Smooth muscle cell (in vitro differentiated cells): ENCODE measurements around the gene FNDC3B. TPM values are rescaled to one million over a fixed set of nuclear protein-coding genes. Genes with fewer than 3 reads are reported as not detected.

Experiments used
- DNase-seq: peaks from one replicate; lab custom pipeline; 2025; ENCODE audit not compliant: unreplicated experiment; lab: John Stamatoyannopoulos, UW
- H2AFZ ChIP-seq: fragments of 200-600 bp; sonication (generic); 2 replicates; pipeline ENCODE4 v1.6.0; 2016; ENCODE audit warnings: antibody characterized with exemption, low read depth, mild to moderate bottlenecking
- H3F3A ChIP-seq: fragments of 200-600 bp; sonication (generic); 2 replicates; pipeline ENCODE4 v1.6.0; 2017; ENCODE audit warnings: antibody characterized with exemption, low read depth
- H3K27ac ChIP-seq: fragments of 200-600 bp; sonication (generic); 2 replicates; pipeline ENCODE4 v1.5.1; 2016; ENCODE audit warnings: low read depth, mild to moderate bottlenecking
- H3K27me3 ChIP-seq: fragments of 200-600 bp; sonication (generic); 2 replicates; pipeline ENCODE4 v1.6.1; 2016; ENCODE audit warnings: low read depth, mild to moderate bottlenecking
- H3K36me3 ChIP-seq: fragments of 200-600 bp; sonication (generic); 2 replicates; pipeline ENCODE4 v1.5.1; 2016; ENCODE audit warnings: low read depth
- H3K4me1 ChIP-seq: fragments of 200-600 bp; sonication (generic); 2 replicates; pipeline ENCODE4 v1.5.1; 2016; ENCODE audit warnings: low read depth
- H3K4me2 ChIP-seq: fragments of 200-600 bp; sonication (generic); 2 replicates; pipeline ENCODE4 v1.6.0; 2016; ENCODE audit warnings: mild to moderate bottlenecking
- H3K4me3 ChIP-seq: fragments of 200-600 bp; sonication (generic); 2 replicates; pipeline ENCODE4 v1.5.1; 2016; ENCODE audit warnings: mild to moderate bottlenecking
- H3K79me2 ChIP-seq: fragments of 200-600 bp; sonication (generic); 2 replicates; pipeline ENCODE4 v1.6.0; 2016; ENCODE audit warnings: low read depth, mild to moderate bottlenecking
- H3K9ac ChIP-seq: fragments of 200-600 bp; sonication (generic); 2 replicates; pipeline ENCODE4 v1.6.0; 2016; ENCODE audit warnings: low read depth
- H3K9me3 ChIP-seq: fragments of 200-600 bp; sonication (generic); replicated peaks from 2 replicates; pipeline ENCODE4 v1.5.1; 2016; ENCODE audit warnings: low read depth
- H4K20me1 ChIP-seq: fragments of 200-600 bp; sonication (generic); 2 replicates; pipeline ENCODE4 v1.6.0; 2016; ENCODE audit warnings: low read depth
- CTCF ChIP-seq: fragments of 200-600 bp; sonication (generic); IDR thresholded peaks from 2 replicates; pipeline ENCODE4 v1.5.1; 2017; ENCODE audit warnings: borderline replicate concordance, mild to moderate bottlenecking, antibody characterized with exemption; ENCODE audit not compliant: insufficient read depth, poor library complexity, severe bottlenecking
- WGBS: methylation state at CpG from one replicate; pipeline ENCODE4 v1.1.7; 2016; ENCODE audit warnings: low lambda C conversion rate; 5-methylcytosine and 5-hydroxymethylcytosine counted together
- polyA plus RNA-seq: library from polyadenylated mRNA; unstranded; fragments of >200 nt; fragmentation: Nextera tagmentation; extraction: Ambion mirVana; gene quantifications from 2 replicates; pipeline ENCODE4 v1.2.1, GENCODE V29; 2016
- total RNA-seq: library from RNA; depleted of rRNA; stranded (reverse); fragments of >200 nt; gene quantifications from 2 replicates; pipeline ENCODE4 v1.2.3, GENCODE V29; 2014

The FNDC3B gene
- total and polyA plus RNA-seq, 2 experiments from 2014 or later: 149 to 294 TPM

GRCh38 chr3:172402090-172402489 lies 362.7 kb downstream of the FNDC3B start:
- Histone ChIP-seq H2AFZ (no peak overlapping the region), H3F3A (peaks cover 26% of the 10 kb centered on the region), H3K4me3 (no peak overlapping the region), H3K4me1 (no peaks in the 10 kb centered on the region), H3K4me2 (no peak overlapping the region), H3K36me3 (peaks cover 18% of the 10 kb centered on the region), H4K20me1 (peaks cover 30% of the 10 kb centered on the region), H3K27ac (no peak overlapping the region), H3K9ac (no peak overlapping the region), H3K79me2 (no peaks in the 10 kb centered on the region), H3K9me3 (no peaks in the 10 kb centered on the region), H3K27me3 (no peaks in the 10 kb centered on the region)
- WGBS: 81% methylated on average over 2 of the region's 2 CpGs
- no peak for TF ChIP-seq CTCF
- no peak for DNase-seq

GRCh38 chr3:172402892-172403643 lies 363.7 kb downstream of the FNDC3B start:
- H3K4me3 ChIP-seq: no peak overlapping the region
- no peaks in the 10 kb centered on the region for H3K79me2 ChIP-seq
- 95% methylated on average over 8 of the region's 8 CpGs for WGBS
- DNase-seq: no peak
- H3K27ac ChIP-seq: no peak overlapping the region
- no peak overlapping the region for H2AFZ ChIP-seq
- no peaks in the 10 kb centered on the region for H3K4me1 ChIP-seq
- peaks cover 22% of the 10 kb centered on the region for H4K20me1 ChIP-seq
- no peaks in the 10 kb centered on the region for H3K27me3 ChIP-seq
- no peak for TF ChIP-seq CTCF
- H3K4me2 ChIP-seq: no peak overlapping the region
- H3K9me3 ChIP-seq: no peaks in the 10 kb centered on the region
- H3F3A ChIP-seq: peaks cover 22% of the 10 kb centered on the region
- peaks cover 18% of the 10 kb centered on the region for H3K36me3 ChIP-seq
- no peak overlapping the region for H3K9ac ChIP-seq

GRCh38 chr3:172404237-172404962 lies 365.0 kb downstream of the FNDC3B start:
- H4K20me1 ChIP-seq: peaks cover 9% of the 10 kb centered on the region
- H3K4me2 ChIP-seq: no peak overlapping the region
- WGBS: 80% methylated on average over 12 of the region's 12 CpGs

More at GRCh38 chr3:172404237-172404962, 365.0 kb downstream of the FNDC3B start:
- H3K4me1 ChIP-seq: no peaks in the 10 kb centered on the region
- H3K9ac ChIP-seq: no peak overlapping the region
- no peak overlapping the region for H3K4me3 ChIP-seq
- no peaks in the 10 kb centered on the region for H3K79me2 ChIP-seq
- DNase-seq: no peak
- peaks cover 21% of the 10 kb centered on the region for H3F3A ChIP-seq
- no peaks in the 10 kb centered on the region for H3K9me3 ChIP-seq
- no peaks in the 10 kb centered on the region for H3K27me3 ChIP-seq
- peaks cover 8% of the 10 kb centered on the region for H3K36me3 ChIP-seq
- no peak overlapping the region for H3K27ac ChIP-seq
- no peak overlapping the region for H2AFZ ChIP-seq
- TF ChIP-seq CTCF: no peak
